GM18499 (cell line): Measurements from ENCODE around the gene ATXN3L.
"Not testable (repeated sequence)": the region's sequence is repeated elsewhere in the genome, so short reads cannot be mapped to it uniquely, and the experiment has no call there.

Source experiments
- ATAC-seq: cut with Tn5 transposase; IDR thresholded peaks from one replicate; pipeline ENCODE4 v1.9.1; 2021; ENCODE audit warnings: moderate number of reproducible peaks; ENCODE audit not compliant: insufficient read depth, unreplicated experiment

ATXN3L gene

DNA sequence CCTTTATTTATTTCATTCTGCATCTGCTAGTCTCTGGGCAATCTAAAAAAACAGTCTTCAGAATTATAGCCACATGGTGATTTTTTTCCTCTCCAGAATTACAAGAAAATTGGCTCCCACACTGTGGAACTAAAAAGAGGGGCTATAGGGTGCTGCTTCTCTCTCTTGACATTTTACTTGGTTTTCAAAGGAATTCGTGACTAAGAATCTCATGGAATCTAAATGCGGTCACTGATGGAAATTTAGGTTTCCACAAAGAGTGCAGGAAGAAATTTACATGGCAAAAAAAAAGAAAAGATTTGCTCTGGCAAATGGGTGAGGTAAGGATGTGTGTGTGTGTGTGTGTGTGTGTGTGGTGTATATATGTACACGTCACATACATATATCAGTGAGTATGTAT lies 10.2 kb downstream of the ATXN3L start:
- no peak for ATAC-seq

DNA sequence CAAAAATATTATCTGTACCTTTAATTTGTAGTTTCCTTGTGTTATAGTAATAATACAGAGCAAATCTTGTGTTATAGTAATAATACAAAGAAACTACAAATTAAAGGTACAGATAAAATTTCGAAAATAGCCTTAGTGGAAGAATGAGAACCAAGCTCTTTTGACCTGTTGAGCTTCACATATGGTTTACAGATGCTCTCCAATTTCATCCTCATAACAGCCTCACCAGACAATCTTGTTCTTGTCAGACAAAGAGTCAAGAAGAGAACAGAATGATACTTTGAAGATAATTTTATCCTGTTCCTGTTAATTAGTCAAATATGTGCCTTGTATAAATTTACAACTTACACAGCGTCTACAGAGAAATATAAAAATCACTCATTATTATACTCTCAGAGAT lies 12.8 kb downstream of the ATXN3L start:
- no peak for ATAC-seq

DNA sequence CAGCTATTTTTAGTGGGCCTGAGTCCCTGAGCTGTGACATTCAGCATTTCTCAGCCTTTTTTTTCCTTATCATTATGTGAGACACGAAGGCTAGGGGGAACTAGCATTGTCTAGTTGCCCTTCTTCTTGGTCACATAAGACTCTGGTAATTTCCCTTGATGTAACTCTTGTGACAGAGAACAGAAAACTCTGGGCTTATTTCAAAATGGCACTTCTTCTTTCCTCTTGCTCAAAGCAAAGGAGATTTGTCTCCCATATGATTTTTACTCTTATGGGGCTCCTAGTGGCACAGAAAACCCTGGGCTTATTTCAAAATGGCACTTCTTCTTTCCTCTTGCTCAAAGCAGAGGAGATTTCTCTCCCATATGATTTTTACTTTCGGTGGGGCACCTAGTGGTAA lies 14.7 kb downstream of the ATXN3L start:
- no peak for ATAC-seq

DNA sequence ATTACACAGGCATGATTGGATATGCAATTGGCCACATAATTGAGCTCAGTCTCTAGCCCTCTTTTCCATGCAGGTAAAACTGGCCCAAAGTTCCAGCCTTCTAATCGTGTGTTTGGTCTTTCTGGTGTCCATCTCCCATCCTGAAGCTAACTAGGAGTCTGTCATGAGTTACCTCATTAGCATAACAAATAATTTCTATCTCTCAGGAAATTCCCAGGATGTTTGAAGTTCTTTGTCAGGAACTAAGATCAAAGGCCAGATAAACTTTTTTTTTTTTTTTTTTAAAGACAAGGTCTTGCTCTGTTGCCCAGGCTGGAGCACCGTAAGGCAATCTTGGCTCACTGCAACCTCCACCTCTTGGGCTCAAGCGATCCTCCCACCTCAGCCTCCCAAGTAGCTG lies 15.8 kb downstream of the ATXN3L start:
- no peak for ATAC-seq

DNA sequence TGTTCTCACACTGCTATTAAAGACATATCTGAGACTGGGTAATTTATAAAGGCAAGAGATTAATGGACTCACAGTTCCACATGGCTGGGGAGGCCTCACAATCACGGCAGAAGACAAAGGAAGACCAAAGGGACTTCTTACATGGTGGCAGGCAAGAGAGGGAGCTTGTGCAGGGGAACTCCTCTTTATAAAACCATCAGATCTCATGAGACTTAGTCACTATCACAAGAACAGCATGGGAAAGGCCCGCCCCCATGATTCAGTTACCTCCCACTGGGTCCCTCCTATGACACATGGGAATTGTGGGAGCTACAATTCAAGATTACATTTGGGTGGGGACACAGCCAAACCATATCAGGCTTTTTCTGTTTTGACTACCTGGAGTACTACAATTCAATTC lies 16.6 kb downstream of the ATXN3L start:
- not testable (repeated sequence) for ATAC-seq

DNA sequence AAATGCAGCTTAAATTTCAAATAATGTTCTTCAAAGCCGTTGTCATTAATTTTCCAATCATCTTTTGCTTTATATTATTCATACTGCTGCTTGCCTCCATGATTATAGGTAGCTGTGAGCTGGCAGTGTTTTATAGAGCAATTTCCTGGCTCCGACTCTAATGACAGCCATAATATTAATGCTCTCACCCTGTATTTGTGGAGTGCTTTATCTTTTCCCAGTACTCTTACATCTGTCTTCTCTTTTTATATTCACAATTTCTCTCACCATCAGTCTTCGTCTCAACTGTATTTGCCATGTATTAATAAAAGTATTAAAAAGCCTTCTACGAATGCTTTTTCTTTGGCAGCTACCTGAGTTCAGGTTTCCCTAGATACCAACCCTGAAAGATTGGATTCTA lies 21.0 kb downstream of the ATXN3L start:
- ATAC-seq = no peak

DNA sequence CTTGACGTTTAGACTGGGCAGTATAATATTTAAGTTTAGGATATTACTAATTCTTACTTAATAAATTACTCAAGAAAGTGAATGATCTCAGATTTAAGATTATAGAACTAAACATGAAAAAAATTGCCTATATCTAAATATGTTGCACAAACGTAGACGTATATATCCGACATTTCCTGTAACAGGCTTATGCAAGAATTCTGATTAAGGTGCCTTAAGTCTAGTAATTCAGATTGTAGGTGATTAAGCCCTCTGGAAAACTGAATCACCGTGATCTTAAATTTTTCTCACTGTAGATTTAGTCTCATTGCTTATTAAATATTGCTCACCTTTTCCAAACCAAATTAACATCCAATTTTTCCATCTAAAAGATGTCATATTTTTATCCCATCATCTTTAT lies 24.0 kb downstream of the ATXN3L start:
- ATAC-seq = no peak

DNA sequence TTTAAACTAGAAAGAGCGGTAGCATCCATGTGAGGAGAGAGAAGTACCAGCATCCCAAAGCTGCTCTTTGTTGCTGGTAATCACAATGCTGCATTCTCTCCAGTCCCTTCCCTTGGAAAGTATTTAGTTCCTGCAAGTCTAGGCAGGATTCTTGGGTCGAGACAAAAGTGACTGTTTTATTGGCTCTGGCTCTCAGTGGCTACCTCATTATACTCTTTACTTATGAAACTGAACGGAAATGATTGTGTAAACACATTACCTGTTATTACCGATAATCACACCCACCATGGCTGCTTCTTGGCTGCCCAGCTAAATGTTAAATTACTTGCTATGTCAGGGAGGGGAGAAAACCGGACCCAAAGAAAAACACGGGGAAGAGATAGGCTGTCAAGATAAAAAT lies 26.2 kb downstream of the ATXN3L start:
- no peak for ATAC-seq

DNA sequence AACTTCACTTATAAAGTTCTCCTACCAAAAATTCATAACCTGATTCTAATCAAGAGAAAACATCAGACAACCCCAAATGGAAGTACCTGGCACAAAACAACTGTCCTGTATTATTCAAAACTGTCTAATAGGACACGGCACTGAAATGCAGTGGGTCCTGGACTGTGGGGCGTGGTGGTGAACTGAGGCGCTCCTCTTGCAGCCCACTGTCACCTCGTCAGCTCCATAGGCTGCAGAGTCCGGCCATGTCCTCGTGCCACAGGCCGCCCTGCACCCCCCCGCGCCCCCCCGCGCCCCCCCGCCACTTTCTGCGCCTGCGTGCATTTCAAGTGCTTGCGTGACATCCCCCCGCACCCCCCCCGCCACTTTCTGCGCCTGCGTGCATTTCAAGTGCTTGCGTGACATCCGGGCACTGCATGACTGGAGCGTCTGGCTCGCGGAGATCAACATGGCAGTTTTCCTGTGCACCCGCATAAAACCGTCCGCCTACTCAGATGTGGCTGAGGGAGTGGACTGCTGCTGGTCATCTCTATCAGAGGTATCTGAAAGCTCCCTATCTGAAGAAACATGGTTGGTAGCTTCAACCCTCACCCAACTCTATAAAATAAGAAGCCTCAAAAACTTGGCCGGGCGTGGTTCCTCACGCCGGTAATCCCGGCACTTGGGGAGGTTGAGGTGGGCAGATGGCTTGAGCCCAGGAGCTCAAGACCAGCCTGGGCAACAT lies 28.8 kb downstream of the ATXN3L start:
- ATAC-seq = no peak

DNA sequence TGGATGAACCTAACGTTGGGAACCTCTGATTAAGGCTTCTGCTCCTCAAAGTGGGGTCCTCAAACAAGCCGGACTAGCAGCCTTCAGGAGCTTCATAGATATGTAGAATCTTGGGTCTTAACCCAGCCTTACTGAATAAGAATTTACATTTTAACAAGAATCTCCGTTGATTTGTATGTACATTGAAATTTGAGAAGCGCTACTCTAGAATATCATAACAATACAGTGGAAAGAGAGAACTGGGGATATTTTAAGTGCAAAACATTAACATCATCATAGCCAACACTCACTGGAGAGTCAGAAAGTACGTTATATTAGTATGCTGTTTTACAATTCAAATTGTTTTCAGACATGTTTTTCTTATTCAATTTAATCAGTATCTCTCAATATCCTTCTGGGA lies 31.2 kb downstream of the ATXN3L start:
- ATAC-seq = no peak

DNA sequence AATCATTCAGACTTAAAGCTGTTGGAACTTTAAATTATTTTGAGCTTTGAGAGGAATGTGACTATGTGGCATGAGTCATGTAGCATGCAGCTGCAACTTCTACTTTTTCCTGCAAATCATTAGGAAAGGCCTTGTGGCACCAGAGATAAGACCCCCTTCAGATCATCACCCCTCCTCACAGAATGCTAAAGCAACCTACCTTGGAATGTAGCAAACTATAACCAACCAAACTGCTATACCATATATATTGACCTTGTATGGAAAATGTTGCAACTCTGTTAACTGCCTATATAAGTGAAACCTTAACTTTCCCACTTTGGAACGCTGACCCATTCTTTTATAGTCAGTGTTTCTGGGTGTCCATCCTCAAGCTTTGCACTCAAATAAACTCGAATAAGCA lies 32.0 kb downstream of the ATXN3L start:
- ATAC-seq = no peak

DNA sequence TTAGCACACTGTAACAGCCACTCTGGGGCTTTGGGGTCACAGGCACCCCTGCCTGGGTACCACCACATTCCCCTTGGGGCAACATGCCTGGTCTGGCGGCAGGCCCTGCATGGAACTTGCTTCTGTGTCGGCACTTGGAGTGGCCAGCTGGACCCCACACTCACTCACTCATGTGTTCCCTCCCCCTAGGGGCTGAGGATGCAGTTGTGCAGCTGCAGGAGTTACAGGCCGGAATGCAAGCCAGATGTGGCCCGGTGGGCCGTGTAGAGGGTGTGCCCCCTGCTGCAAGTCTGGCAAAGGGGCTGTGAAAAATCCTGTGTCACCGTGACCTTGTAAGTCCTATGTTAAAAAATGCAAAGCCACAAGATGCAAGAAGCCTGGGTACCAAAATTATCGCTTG lies 34.2 kb downstream of the ATXN3L start:
- ATAC-seq = no peak

DNA sequence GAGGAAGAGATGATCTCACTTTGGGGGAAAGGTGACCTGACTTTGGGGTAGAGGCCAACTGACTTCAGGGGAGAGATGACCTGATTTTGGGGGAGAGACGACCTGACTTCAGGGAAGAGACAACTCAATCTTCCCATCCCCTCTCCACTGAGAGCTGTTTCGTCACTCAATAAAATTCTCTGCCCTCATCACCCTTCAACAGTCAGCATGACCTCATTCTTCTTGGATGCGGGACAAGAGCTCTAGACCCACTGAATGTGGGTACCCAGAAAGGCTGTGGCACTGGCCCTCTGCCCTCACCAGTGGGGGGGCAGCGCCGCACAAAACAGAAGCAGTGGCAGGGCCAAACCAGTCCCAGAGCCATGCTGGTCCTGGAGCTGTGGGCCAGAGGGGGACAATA lies 34.6 kb downstream of the ATXN3L start:
- ATAC-seq = no peak

DNA sequence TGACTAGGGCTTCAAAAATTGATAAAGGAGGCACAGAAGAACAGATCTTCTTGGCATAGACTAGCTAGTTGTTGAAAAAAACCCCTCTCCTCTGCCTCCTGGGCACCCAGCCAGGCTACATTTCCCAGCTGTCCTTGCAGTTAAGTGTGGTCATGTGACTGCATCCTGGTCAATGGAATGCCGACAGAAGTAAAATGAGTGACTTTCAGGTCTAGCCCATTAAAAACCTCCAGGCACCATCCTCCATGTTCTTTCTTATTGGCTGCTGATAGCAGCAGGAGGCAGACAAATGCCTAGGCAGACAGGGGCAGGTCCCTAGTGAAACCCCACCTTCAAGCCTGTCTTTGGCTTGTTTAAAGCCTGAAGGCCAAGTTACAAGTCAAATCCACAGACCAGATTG lies 35.3 kb downstream of the ATXN3L start:
- ATAC-seq = no peak

DNA sequence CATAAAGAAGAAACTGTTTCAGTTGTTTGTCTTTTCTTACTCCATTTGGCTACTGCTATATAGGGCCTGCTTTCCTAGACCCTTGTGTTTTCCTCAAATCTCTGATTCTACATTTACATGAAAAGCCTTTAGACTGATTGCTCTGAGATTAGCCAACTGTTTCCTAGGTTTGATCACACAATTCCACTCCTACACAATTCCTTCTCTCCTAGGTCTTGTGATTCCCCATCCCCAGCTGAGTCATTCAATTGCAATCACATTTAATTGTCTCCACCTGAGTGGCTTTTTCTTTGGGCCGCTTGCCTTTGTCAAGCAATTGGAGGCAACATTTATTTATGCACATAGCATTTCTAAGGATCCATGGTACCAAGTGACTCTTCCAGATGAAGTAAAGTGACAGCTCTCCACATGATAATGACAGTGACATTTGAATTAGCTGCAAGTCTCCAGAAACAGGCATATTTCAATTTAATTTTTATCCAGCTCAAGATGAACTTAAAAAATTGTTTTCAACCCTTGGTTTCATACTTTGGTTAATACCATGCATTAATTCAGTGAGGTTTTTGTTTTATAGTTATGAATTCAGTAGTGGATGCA lies 35.8 kb downstream of the ATXN3L start:
- no peak for ATAC-seq

DNA sequence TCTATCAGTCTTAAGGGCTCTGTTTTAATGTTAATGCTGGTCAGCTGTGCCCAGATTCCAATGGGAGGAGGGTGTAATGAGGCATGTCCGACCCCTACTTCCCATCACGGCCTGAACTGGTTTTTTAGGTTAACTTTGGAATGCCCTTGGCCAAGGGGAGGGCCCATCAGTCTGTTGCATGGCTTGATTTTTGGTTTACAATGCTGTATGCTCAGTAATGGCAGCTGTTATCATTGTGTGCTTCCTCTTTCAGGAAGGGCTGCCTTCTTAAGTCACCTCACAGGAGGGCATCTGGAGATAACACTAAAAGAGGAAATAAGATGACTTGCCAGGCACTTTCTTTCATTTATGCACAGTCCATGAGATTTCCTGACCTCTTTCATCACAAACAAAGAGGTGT lies 36.3 kb downstream of the ATXN3L start:
- no peak for ATAC-seq

DNA sequence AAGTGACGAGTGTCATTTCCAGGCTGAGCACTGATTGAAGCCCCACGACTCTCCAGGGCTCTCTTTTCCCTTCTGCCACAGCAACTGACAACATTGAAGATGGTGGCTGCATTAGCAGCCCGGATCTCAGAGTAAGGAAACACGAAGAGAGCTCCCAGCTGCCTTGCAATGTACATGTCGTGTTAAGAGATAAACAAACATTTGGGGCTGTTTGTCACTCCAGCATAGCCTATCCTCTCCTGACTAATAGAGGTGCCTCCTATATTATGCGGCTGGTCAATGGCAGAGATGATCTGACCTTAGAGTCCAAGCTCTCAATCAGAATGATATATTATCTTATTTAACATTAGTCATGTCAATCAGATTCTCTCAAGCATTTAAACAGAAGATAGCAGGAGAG lies 38.6 kb downstream of the ATXN3L start:
- ATAC-seq = no peak

DNA sequence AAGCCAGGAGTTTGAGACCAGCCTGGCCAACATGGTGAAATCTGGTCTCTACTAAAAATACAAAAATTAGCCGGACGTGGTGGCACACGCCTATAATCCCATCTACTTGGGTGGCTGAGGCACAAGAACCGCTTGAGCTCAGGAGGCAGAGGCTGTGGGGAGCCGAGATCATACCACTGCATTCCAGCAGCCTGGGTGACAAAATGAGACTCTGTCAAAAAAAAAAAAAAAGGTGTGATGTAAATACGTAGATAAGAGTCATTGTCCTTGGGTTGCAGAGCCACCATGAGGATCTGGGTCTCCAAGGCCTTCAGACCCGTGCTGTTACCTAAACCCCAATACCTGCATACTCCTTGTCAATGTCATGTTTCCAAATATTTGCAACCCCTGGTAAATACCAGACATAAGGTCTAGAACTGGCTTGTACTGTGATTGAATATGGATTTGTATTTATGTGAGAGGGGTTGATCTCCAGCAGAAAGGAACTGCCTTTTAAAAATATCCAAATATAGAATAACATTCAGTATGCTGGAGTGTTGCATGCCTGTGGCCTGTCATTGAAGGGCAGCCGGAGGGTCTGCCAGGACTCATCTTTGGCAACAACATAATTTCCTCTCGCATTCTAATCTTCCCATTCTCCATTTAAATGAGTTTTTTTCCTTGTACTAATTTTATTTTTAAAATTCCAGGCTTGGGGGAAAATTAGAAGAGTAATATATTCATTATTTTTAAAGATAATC lies 40.4 kb downstream of the ATXN3L start:
- ATAC-seq = no peak

DNA sequence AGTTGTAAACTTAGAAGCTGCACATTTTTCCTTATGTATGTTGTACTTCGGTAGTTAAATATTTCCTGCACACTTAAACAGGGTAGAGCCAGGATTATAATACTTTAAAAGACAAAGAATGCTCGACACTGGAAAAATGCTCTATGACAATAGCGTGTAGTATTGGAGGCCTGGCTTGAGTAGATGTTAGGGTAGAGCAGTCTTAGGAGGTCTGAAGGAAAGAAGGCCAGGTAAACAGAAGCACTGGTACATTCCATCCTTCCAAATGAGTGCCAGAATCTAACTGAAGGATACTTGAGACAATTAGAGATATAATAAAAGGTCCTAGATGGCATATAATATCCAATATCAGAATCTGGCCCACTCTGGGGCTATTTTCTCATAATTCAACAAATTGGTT lies 42.3 kb downstream of the ATXN3L start:
- no peak for ATAC-seq

DNA sequence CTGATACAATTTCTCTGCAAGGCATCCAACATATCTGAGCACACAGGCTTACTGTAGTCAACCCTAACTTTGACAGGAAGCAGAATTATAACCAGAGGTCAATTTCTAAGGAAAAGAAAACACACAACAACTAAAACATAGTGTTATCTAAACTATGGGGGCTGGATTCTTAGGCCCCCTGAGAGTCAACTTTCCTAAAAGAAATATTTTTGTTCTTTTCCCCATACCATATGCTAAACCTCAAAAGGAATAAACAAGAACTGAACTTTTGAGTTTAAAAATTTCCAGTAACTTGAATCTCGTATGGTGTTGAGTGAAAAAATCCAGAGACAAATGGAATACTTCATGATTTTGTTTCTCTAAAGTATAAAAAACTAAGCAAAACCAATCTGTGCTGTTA lies 42.9 kb downstream of the ATXN3L start:
- ATAC-seq = no peak

DNA sequence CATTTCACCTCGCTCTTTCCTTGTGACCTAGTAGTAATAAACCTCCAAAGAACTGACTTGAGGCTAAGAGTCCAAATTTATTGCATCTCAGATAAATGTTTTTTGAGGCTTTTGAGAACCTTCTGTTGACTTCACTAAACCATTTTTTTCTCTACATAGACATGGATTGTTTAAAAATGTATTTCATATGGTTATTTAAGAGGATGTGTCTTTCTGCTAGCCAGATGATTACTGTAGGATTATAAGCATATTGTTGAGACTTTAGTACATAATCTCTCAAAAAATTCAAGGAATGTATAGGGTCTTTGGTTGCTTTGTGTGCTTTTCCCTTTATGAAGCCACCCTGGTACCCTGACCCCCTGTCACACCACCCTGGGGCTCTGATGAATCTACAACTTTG lies 44.8 kb downstream of the ATXN3L start:
- no peak for ATAC-seq

DNA sequence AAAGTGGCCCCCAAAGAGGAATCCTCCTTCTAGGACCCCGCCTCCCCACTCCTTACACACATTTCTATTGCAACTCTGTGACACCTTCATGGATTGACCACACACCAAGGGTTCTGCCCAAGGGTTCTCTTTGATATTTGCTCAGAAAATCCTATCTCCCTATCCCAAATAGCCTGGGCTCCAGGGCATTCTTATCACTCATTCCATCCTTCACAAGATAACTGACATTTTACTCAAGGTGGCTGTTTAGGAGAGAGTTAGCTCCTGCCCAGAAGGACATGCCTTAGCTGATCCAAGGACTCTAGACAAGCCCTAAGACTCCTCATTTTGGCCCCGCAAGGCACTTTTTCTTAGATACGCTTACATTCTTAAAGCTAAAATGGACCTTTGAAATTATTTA lies 47.4 kb downstream of the ATXN3L start:
- ATAC-seq = no peak
